LNCaP clone FGC (cell line): ENCODE data around the gene NUSAP1.
"Not testable (repeated sequence)": the region's sequence is repeated elsewhere in the genome, so short reads cannot be mapped to it uniquely, and the experiment has no call there.

Experiments
- DNase-seq: peaks from one replicate; pipeline ENCODE4 v3.0.0-alpha.2; 2011; ENCODE audit warnings: low read depth
- H3K4me3 ChIP-seq: 2 replicates; pipeline ENCODE4 v1.5.1; 2011; ENCODE audit warnings: mild to moderate bottlenecking, low read depth, low read length, control low read depth
- CTCF ChIP-seq: IDR thresholded peaks from 2 replicates; pipeline ENCODE4 v1.5.1; 2012; ENCODE audit warnings: mild to moderate bottlenecking; ENCODE audit not compliant: control insufficient read depth, insufficient read depth; ENCODE audit errors: extremely low read depth

Gene NUSAP1

GRCh38 chr15:41347236-41347635 lies 14.6 kb downstream of the NUSAP1 start:
- H3K4me3 ChIP-seq = no peak overlapping the region
- no peak for DNase-seq
- no peak for TF ChIP-seq CTCF

GRCh38 chr15:41350057-41350717 lies 17.5 kb downstream of the NUSAP1 start:
- H3K4me3 ChIP-seq = no peak overlapping the region
- DNase-seq = no peak
- TF ChIP-seq CTCF = no peak

DNA sequence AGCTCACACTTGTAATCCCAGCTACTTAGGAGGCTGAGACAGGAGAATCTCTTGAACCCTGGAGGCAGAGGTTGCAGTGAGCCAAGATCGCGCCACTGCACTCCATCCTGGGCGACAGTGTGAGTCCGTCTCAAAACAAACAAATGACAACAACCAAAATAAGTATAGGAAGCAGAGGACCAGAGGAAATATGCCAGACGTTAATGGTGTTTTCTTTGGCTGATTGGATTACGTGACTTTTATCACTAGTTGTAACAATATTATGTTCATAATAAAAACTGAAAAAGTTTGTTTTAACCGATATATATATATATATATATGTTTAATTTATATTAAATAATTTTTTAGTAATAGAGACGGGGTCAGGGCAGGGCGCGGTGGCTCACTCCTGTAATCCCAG lies 21.7 kb downstream of the NUSAP1 start:
- H3K4me3 ChIP-seq = no peak overlapping the region
- DNase-seq = no peak
- no peak for TF ChIP-seq CTCF

- TF ChIP-seq CTCF = no peak
- no peak for DNase-seq
- H3K4me3 ChIP-seq = no peak overlapping the region
These were observed 34.7 kb downstream of the NUSAP1 start for GRCh38 chr15:41367418-41367817.

DNA sequence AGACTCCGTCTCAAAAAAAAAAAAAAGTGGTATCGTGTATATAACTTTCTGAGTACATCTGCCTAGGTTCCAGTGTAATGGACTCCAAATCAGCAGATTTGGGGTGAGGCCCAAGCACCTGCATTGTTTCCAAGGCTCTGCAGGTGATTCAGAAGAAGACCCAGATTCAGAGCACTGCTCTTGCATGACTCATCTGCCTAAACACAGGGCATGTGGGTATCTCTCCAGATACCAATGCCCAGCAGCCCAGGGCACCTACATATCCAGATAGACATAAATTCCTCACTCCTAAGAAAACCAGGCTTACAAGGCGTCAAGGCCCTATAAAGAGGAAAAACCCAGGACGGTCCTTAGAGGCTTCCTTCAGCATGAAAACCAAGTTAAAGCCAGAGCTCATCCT lies 45.3 kb downstream of the NUSAP1 start:
- TF ChIP-seq CTCF = no peak
- no peak for DNase-seq
- H3K4me3 ChIP-seq = no peak overlapping the region

- not testable (repeated sequence) for H3K4me3 ChIP-seq, DNase-seq
These were observed 51.5 kb downstream of the NUSAP1 start for GRCh38 chr15:41383974-41384749.

DNA sequence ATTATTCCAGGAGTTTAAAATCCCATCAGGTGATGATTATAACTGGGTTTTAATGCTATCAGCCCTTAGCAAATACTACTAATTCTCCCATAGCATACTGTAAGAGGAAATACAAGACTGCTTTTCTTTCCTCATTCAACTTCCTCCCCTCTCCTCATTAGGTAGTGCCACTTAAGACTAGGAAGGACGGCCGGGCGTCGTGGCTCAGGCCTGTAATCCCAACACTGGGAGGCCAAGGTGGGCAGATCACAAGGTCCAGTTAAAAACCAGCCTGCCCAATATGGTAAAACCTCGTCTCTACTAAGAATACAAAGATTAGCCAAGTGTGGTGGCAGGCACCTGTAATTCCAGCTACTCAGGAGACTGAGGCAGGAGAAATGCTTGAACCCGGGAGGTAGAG lies 55.0 kb downstream of the NUSAP1 start:
- no peak for TF ChIP-seq CTCF
- DNase-seq = no peak
- no peak overlapping the region for H3K4me3 ChIP-seq
